HAP-1 (cell line): ENCODE results near the gene FSCN2.
A peak's percentile ranks its signal among the peaks of the same experiment; 100 is the strongest.

Source experiments
- DNase-seq, 2 experiments: peaks; one replicate each; pipeline ENCODE4 v3.0.0-alpha.2; 2016 to 2020; ENCODE audit warnings: low spot score in 2 of 2
- H3K27me3 ChIP-seq: fragments of 250-450 bp; sonication (Bioruptor Pico); 2 replicates; pipeline ENCODE4 v1.5.1; 2020; ENCODE audit warnings: low read depth, mild to moderate bottlenecking, moderate library complexity
- H3K36me3 ChIP-seq: fragments of 250-450 bp; sonication (Bioruptor Pico); replicated peaks from 2 replicates; pipeline ENCODE4 v1.5.1; 2020; ENCODE audit warnings: mild to moderate bottlenecking
- H3K4me1 ChIP-seq: fragments of 250-450 bp; sonication (Bioruptor Pico); 2 replicates; pipeline ENCODE4 v1.5.1; 2020; ENCODE audit warnings: mild to moderate bottlenecking
- H3K4me3 ChIP-seq: fragments of 250-450 bp; sonication (Bioruptor Pico); 2 replicates; pipeline ENCODE4 v1.5.1; 2020; ENCODE audit warnings: mild to moderate bottlenecking, moderate library complexity
- H3K9me3 ChIP-seq: fragments of 250-450 bp; sonication (Bioruptor Pico); 2 replicates; pipeline ENCODE4 v1.5.1; 2020; ENCODE audit warnings: mild to moderate bottlenecking, moderate library complexity
- in situ Hi-C: fragments of 300-500 bp; cut with MboI; formaldehyde crosslinking; loops from 3 replicates; pipeline ENCODE4 v1.14.3; 2020; ENCODE audit warnings: low sequenced_read_pairs, inconsistent platforms, mixed read lengths

Gene FSCN2

GRCh38 chr17:81542431-81543338 lies 14.5 kb downstream of the FSCN2 start:
- Histone ChIP-seq H3K4me1 (no peaks in the 10 kb centered on the region), H3K27me3 (no peaks in the 10 kb centered on the region), H3K4me3 (no peak overlapping the region), H3K36me3 (peaks cover 41% of the 10 kb centered on the region), H3K9me3 (no peaks in the 10 kb centered on the region)
- DNase-seq = no peak
- in situ Hi-C loops = no loop called here

DNA sequence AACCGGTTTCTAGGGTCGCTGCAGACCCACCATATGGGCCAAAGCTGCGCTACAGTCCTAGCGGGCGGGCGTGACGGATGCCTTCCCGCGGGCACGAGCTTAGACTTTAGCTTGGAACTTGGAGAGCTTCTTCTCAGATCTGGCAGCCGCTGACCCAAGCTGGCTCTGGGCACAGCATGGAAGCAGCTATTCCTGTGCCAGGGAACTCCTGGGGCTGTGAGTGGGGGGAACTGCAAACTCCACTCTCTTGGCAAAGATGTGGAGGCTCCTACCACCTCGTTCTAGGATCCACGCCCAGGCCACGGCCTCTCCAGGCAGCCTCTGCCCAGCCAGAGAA lies 15.1 kb downstream of the FSCN2 start:
- DNase-seq = no peak
- Histone ChIP-seq H3K9me3 (no peaks in the 10 kb centered on the region), H3K27me3 (no peaks in the 10 kb centered on the region), H3K4me1 (no peaks in the 10 kb centered on the region), H3K4me3 (no peak overlapping the region), H3K36me3 (peaks cover 47% of the 10 kb centered on the region)
- in situ Hi-C loops = no loop called here

DNA sequence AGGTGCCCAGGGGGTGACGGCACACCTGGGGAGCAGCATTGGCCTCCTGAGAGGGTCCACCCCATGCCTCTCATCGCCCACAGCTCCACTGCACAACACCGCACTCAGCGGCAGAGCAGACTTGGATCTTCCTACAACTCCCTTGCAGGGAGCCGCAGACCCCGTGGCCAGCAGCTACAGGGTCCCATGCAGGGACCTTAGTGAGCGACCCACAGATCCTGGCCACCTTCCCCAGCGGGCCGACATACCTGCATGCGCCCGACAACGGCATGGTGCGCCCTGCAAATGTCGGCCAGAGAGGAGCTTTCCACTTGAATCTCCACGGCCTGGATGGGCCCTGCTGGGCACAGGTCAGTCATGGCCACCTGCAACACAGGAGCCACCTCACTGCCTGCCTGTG lies 15.6 kb downstream of the FSCN2 start:
- Histone ChIP-seq H3K27me3 (no peaks in the 10 kb centered on the region), H3K4me3 (no peak overlapping the region), H3K9me3 (no peaks in the 10 kb centered on the region), H3K4me1 (no peaks in the 10 kb centered on the region), H3K36me3 (peaks cover 50% of the 10 kb centered on the region)
- in situ Hi-C loops = no loop called here
- no peak for DNase-seq

DNA sequence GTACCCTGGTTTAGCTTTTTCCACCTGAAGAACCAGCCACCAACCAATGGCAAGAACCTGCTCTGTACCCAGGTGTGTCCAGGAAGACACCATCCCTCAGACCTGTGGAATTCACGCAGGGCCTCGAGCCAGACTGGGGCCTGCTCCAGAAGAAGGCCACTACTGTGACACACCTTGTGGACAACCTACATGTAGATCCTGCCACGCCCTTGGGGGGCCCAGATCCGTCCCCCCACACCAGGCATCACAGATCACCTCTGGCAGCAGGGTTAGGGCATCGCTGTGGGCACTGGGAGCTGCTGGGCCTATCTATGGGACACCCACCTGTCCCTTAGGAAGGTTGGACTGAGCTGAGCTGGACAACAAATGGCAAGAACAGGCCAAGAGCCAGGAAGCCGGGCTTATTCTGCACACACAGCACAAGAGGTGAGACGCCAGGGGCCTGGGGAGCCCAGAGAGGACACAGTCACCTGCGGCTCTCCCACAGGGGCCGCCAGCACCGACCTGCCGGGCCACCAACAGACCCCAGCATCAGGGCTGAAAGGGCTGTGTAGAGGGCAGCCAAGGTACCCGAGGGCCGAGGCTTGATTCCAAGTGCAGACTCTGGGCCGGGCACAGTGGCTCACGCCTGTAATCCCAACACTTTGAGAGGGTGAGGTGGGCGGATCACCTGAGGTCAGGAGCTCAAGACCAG lies 16.3 kb downstream of the FSCN2 start:
- no peaks in the 10 kb centered on the region for H3K27me3 ChIP-seq
- no peak for DNase-seq
- no peak overlapping the region for H3K4me3 ChIP-seq
- H3K36me3 ChIP-seq = peaks cover 55% of the 10 kb centered on the region
- no peaks in the 10 kb centered on the region for H3K4me1 ChIP-seq
- in situ Hi-C loops = no loop called here
- no peaks in the 10 kb centered on the region for H3K9me3 ChIP-seq

GRCh38 chr17:81545160-81545949 lies 17.2 kb downstream of the FSCN2 start:
- Histone ChIP-seq H3K9me3 (no peaks in the 10 kb centered on the region), H3K36me3 (peaks cover 62% of the 10 kb centered on the region), H3K4me3 (no peak overlapping the region), H3K4me1 (no peaks in the 10 kb centered on the region), H3K27me3 (no peaks in the 10 kb centered on the region)
- no peak for DNase-seq
- in situ Hi-C loops = no loop called here

DNA sequence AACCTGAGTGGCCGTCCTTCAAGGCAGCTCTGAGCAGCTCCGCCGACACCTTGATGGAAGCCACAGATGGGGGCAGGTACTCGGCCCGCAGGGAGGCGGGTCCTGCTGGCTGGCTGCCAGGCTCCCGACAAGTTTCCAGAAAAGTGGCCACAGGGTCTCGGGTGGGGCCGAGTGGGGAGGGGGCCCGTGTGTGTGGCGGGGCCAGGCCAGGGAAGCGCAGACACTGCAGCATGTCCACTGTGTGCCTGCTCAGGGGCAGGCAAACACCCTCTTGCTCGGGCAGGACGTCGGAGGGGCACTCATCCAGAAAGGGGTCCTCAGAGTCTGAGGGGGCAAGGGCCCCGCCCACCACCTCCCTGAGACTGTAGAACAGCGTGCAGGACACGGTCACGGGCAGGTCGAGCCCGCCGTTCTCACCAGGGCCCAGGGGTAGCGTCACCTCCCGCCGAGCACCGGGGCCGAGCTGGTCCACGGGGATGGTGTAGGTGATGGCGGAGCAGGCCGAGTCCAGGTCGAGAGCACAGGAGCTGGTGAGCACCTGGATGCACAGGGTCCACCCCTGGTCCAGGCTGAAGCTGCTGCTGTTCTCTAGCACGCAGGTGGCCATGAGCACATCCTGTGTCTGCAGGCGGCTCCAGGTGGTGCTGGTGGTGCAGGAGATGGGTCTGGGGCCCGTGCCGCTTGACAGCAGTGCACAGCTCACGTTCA lies 18.9 kb downstream of the FSCN2 start:
- Histone ChIP-seq H3K4me3 (no peak overlapping the region), H3K27me3 (no peaks in the 10 kb centered on the region), H3K4me1 (no peaks in the 10 kb centered on the region), H3K36me3 (peaks cover 68% of the 10 kb centered on the region), H3K9me3 (no peaks in the 10 kb centered on the region)
- in situ Hi-C loops = no loop called here
- no peak for DNase-seq

DNA sequence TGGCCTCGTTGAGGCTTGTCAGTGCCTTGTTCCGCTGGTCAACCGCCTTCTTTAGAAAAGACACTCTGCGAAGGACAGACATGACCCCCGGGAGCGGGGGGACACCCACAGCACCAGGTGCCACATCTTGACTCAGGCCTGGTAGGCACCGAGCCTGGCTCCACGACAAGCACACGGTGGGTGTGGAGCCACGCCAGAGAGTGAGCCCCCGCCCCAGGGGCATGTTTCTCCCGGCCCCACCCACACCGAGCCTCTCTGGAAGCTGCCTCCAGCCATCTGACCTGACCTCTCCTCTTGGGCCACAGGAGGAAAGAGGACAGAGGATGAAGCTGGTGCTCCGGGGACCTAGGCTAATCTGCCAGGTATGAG lies 19.4 kb downstream of the FSCN2 start:
- Histone ChIP-seq H3K9me3 (no peaks in the 10 kb centered on the region), H3K27me3 (no peaks in the 10 kb centered on the region), H3K4me3 (no peak overlapping the region), H3K4me1 (no peaks in the 10 kb centered on the region), H3K36me3 (peaks cover 68% of the 10 kb centered on the region)
- in situ Hi-C loops = no loop called here
- no peak for DNase-seq

GRCh38 chr17:81549031-81549557 lies 20.9 kb downstream of the FSCN2 start:
- Histone ChIP-seq H3K27me3 (no peaks in the 10 kb centered on the region), H3K4me3 (no peak overlapping the region), H3K4me1 (peaks cover 5% of the 10 kb centered on the region), H3K9me3 (no peaks in the 10 kb centered on the region), H3K36me3 (peaks cover 56% of the 10 kb centered on the region)
- no peak for DNase-seq
- in situ Hi-C loops = no loop called here

- DNase-seq = no peak
- H3K36me3 ChIP-seq = peaks cover 49% of the 10 kb centered on the region
- H3K27me3 ChIP-seq = no peaks in the 10 kb centered on the region
- no peaks in the 10 kb centered on the region for H3K9me3 ChIP-seq
- no peak overlapping the region for H3K4me3 ChIP-seq
- H3K4me1 ChIP-seq = peaks cover 6% of the 10 kb centered on the region
- in situ Hi-C loops = no loop called here
These were observed 21.6 kb downstream of the FSCN2 start for GRCh38 chr17:81549826-81550225.

DNA sequence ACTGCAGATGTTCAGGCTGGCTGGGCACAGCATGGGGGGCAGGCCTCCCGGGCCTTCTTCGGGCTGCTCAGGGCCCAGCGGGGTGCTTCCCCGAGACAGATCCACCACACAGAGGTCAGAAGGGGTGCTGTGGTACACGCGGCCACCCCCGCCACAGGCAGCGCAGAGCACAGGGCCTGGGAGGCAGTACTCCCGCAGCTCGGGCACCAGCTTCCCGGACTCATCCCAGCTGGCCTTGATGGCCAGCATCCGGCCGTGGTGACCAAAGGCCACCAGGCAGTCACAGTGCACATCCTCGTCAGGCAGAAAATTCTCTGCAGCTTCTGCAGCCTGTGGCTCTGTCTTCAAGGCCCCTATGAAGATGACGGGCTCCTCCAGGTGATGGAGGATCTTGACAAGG lies 22.1 kb downstream of the FSCN2 start:
- no peaks in the 10 kb centered on the region for H3K9me3 ChIP-seq
- peaks cover 6% of the 10 kb centered on the region for H3K4me1 ChIP-seq
- H3K4me3 ChIP-seq = no peak overlapping the region
- H3K27me3 ChIP-seq = no peaks in the 10 kb centered on the region
- DNase-seq = no peak
- in situ Hi-C loops = no loop called here
- peaks cover 49% of the 10 kb centered on the region for H3K36me3 ChIP-seq

GRCh38 chr17:81550830-81551457 lies 22.8 kb downstream of the FSCN2 start:
- Histone ChIP-seq H3K4me1 (peaks cover 6% of the 10 kb centered on the region), H3K9me3 (no peaks in the 10 kb centered on the region), H3K36me3 (peaks cover 46% of the 10 kb centered on the region), H3K4me3 (peak overlapping the region; percentile 97), H3K27me3 (no peaks in the 10 kb centered on the region)
- in situ Hi-C loops = no loop called here
- DNase-seq = no peak

DNA sequence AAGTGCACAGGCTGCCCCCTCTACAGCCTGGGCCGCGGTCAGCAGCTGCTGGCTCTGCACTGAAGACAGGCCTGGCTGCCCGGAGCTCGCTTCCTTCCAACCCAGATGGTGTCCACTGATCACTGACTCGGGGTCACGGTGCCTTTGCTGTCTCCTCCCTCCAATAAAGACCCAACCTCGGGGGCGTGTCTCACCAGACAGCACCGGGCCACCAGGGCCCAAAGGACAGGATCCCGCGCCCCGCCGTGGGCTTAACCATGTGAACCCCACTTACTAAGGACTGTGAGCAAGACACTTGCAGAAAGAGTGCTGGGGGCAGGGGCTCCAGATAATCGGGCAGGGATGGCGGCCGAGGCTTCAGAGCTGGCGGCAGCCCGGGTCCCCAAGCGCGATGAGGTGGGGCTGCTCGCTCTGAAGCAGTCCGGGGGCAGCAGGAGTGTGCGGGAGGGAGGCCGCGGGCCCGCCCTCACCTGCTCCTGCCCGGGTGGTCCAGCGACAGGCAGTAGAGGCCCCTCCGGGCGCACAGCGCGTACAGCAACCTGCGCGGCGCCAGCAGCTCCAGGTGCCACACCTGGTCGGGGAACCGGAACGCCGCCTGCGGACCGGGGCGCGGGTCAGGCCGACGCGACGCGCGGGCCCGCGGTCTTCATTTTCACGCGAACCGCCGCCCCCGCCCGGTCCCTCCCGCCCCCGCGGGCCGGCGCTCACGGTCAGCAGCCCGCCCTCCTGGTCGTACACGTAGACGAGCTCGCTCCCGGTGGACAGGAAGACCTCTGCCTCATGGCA lies 23.5 kb downstream of the FSCN2 start:
- peaks cover 43% of the 10 kb centered on the region for H3K36me3 ChIP-seq
- peaks cover 6% of the 10 kb centered on the region for H3K4me1 ChIP-seq
- DNase-seq = no peak
- in situ Hi-C loops = no loop called here
- H3K27me3 ChIP-seq = no peaks in the 10 kb centered on the region
- peak overlapping the region; percentile 97 for H3K4me3 ChIP-seq
- H3K9me3 ChIP-seq = no peaks in the 10 kb centered on the region
